Measurements from ENCODE around the gene FNTB.

DNA sequence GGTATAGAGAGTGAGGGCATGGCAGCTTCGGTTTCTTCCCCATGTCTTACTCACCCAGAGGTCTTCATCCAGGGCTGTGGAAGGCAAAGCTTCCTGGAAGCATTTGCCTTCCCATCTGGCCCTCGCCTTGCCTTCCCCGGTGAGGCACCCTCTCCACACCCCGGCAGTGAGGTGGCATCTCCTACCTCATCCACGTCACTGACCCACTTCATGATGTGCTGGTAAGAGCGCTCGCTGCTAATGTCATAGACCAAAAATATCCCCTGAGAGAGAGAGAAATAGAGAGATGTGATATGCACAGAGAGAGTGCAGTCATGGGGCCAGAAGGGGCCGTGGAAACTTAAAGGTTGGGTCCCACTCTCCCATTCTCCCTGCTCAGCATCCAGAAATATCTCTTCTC lies 35.8 kb upstream of the FNTB start:
- TF ChIP-seq, protein P1, sequence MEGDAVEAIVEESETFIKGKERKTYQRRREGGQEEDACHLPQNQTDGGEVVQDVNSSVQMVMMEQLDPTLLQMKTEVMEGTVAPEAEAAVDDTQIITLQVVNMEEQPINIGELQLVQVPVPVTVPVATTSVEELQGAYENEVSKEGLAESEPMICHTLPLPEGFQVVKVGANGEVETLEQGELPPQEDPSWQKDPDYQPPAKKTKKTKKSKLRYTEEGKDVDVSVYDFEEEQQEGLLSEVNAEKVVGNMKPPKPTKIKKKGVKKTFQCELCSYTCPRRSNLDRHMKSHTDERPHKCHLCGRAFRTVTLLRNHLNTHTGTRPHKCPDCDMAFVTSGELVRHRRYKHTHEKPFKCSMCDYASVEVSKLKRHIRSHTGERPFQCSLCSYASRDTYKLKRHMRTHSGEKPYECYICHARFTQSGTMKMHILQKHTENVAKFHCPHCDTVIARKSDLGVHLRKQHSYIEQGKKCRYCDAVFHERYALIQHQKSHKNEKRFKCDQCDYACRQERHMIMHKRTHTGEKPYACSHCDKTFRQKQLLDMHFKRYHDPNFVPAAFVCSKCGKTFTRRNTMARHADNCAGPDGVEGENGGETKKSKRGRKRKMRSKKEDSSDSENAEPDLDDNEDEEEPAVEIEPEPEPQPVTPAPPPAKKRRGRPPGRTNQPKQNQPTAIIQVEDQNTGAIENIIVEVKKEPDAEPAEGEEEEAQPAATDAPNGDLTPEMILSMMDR (conservative IDR thresholded peaks at IDR 0.05): no peak
- no peak for TF ChIP-seq ZFX (IDR thresholded peaks at IDR 0.05)
